Inflammatory macrophage treated with lipopolysaccharide for 4 hours (primary cell): ENCODE measurements around the gene LRP6.
A peak's percentile ranks its signal among the peaks of the same experiment; 100 is the strongest.
"Not testable (repeated sequence)": the region's sequence is repeated elsewhere in the genome, so short reads cannot be mapped to it uniquely, and the experiment has no call there.

Source experiments
- DNase-seq: peaks from one replicate; pipeline ENCODE4 v3.0.0-alpha.2; 2020

The LRP6 gene

DNA sequence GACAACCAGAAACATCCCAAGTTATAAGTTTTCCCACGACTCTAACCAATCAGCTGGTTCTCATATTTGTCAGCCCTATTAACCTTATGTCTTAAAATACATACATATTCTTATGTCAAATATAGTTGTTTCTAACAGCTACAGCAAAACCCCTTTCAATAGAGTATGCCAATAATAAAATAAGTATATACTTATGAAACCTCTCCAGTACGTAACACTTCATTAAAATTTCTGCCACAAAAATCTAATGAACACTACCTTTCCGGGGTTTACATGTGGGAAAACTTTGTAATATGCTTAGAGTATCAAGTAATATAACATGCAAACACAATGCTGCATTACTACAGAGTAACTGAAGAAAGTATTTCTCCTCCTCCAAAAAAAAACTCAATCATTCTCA is 1.8 kb downstream of the LRP6 start:
- DNase-seq, result no peak

DNA sequence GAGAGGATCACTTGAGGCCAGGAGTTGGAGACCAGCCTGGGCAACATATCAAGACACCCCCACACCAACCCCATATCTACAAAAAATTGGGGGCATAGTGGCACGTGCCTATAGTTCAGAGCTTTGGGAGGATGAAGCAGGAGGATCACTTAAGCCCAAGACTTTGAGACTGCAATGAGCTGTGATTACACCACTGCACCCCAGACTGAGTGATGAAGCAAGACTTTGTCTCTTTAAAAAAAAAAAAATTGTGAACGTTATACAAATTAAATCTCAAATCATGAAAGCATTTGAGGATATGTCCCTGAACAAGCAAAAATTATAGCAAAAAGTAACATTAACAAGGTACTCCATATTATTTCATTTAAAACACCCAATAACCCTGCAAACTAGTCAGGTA is 2.9 kb downstream of the LRP6 start:
- DNase-seq, result no peak

DNA sequence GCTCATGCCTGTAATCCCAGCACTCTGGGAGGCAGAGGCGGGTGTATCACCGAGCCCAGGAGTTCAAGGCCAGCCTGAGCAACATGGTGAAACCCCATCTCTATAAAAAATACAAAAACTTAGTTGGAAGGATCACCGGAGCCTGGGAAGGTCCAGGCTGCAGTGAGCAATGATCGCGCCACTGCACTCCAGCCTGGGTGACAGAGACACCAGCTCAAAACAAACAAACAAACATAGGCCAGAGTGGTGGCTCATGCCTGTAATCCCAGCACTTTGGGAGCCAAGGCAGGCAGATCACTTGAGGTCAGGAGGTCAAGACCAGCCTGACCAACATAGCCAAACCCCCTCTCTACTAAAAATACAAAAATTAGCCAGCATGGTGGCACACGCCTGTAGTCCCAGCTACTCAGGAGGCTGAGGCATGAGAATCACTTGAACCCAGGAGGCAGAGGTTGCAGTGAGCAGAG is 10.5 kb downstream of the LRP6 start:
- DNase-seq, result not testable (repeated sequence)

DNA sequence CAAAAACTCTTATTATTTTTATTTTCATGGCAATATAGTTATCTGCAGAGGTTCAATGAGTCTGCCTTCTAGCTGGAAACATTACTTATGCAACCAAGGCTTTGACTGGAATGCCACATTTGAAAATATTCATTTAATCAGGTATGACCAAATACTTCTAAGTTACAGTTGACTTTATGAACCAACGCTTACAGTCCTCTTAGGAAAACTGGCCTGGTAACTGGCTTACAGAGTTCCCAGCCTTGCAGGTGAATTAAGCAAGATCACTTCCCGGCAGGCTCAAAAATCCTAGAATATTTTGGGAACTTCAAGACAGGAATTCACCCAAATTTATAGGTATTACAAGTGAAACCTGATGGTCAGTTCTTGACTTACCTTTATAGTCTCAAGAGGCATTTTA is 12.3 kb downstream of the LRP6 start:
- no peak for DNase-seq

DNA sequence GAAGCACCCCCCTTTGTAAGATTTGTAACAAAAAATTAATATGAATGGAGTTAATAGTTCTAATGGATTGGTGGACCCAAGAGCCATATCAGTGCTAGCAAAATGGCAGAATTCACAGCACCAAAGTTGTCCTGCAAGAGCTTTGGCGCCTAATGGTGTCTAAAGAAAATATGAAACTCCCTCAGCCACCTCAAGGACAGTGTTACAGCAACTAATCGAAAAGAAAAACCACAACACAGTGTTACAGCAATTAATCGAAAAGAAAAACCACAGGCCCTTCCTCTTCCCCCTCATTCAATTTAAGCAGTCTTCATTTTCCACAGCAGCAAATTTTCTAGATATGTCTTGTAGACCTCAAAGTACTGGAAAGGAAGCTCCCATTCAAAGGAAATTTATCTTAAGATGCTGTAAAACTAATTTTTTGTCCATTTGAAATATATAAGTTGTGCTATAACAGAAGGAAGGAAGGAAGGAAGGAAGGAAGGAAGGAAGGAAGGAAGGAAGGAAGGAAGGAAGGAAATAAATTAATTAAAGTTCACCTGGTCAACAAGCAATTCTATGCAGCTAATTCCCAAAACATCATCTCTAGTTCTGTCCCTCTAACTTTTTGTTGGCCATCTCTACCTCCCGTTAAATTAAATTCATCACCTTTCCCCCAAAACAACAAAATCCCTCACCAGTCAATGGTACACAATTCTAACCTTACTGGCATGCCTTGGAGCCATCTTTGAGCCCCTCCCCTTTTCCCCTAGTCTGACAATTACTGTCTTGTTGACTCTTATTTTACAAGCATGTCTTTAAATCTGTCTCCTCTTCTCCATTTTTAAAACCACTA is 17.4 kb downstream of the LRP6 start:
- no peak for DNase-seq

DNA sequence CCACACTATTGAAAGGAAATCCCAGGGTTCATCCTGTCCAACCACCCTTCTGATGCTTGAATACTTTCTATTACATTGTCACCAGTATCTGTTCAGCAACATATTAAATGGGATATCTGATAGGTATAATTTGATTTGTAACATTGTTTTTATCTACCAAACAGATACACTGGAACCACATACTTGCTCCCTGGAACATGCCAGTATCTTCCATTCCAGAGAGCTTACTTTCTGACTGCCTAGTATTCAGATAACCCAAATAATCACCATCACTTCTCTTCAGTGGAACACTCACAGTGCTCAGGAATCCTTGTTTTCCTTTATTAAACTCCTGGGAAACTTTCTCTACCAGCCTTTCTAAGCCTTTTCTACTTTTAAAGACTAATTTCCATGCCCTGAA is 19.3 kb downstream of the LRP6 start:
- no peak for DNase-seq

DNA sequence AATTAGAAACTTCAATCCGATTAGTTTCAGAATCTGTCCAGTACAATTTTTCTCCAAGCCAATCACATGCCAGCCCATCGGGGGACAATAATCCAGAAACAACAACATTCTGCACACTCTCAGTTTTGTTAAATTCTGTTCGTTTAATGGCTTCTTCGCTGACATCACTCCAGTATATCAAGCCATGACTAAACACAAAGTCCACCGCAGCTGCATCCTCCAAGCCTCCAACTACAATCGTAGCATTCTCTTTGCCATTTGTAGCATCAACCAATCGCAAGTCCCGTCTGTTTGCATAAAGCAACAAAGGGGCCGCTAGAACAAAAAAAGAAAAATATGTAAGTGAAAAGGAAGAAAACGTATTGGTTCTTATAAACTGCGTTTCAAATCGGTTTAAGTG is 22.5 kb downstream of the LRP6 start:
- DNase-seq, result no peak

DNA sequence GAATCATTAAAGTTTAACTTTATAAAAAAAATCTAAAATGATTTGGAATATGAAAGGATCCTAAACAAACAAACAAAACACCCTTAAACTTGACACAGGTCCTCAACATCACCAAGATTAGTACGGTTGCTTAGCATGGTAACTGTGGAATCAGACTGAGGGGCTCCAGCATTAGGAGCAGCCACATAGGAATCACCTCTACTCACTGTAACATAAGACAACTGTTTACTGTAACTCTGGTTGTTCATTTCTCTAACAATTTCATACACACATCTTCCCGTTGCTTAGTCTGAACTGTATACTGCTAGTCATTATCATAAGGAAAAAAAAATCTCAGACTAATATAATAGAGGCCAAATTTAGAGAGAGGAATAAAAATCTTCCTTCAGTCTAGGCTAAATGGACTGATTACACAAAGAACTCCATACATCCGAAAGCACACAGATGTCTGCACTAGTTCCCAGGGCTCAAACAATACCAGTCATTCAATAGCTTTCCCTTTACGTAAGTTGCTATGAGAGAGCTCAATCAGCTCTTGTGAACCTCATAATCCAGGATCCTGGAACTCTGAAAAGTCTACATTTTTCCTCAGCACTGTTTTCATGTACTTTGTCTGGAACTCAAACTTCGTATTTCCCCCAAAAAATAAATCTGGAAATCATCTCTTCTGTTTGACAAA is 26.0 kb downstream of the LRP6 start:
- no peak for DNase-seq

DNA sequence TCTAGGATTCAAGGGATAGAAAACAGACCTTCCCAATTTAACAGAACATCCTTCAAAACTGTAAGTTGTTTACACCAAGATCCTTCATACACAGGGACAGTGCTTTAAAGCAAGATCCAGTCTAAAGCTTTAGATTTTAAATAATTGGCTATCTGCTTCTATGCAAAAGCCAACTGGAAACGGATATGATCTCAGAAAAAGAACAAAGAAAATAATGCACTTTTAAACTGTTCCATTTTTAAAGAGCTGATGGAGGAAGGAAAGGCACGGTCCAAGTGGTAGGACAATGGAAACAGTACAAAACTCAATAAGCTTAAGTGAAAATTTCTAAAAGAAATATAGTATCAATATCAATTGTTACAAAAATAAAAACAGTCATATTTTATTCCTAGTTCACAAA is 27.7 kb downstream of the LRP6 start:
- DNase-seq, result no peak

DNA sequence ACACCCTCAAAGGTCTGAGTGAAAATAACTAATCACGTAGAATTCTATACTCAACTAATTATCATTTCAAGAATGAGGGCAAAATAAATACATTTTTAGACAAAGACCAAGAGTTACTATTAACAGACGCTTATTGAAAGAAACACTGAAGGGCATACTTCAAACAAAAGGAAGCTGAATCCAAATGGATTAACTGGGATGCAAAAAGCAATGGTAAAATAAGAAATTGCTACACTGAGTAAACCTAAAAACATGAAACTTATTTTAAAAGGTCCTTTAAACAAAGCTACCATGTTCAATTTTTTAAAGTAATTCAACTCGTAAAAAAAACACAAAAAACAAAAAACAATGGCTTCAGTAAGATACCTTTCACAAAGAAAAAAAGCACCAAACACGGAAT is 28.2 kb downstream of the LRP6 start:
- DNase-seq, result no peak

DNA sequence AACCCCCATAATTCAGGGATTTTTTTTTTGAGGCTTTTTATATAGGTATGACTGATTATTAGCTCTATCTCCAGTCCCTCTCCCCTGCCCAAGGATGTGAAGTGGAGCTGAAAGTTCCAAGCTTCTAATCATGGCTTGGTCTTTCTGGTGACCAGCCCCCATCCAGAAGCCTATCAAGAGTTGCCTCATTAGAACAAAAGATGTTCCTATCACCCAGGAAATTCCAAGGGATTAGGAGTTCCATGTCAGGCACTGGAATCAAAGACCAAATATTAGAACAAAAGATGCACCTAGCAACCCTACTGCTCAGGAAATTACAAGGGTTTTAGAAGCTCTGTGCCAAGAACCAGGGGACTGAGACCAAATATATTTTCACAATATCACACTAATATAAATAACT is 29.9 kb downstream of the LRP6 start:
- no peak for DNase-seq

DNA sequence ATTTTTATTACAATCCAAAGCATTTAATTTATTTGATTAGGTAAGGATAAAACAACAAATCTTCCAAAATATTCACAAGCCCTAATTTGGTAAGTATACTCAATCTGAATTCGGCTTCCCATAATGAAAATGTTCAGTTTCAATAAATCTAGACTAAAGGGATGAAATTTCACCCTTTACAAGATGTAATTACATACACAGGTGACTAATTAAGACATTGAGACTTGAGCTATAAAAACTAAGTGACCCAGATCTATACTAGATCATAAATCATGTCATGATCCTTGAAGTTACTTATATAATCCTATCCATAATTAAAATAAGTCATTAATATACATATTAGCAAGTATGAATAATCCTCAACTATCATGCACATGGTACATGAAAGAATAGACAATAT is 36.6 kb downstream of the LRP6 start:
- DNase-seq, result no peak

DNA sequence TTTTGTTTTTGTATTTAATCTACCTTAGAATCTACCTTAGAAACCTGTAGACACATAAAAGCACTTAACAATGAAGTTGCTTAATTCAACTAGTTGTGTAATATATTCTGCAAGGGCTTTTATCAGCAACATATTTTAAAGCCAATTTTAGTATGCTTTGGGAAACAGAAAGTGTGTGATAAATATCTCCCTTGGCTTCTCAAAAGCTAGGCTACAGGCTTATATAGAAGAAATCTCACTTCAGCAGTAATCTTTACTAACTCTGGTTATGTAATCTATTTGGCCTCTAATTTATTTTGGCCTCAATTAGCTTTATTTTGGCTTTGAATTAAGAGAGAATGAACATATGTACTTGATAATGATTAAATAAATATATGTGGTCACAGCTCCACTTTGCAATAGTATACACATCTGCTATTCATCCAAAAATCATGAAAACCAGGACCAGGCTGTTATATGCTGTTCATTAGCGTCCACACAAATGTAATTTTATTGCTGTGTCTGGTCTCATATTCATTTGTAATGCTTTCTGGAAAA is 37.2 kb downstream of the LRP6 start:
- DNase-seq, result no peak

DNA sequence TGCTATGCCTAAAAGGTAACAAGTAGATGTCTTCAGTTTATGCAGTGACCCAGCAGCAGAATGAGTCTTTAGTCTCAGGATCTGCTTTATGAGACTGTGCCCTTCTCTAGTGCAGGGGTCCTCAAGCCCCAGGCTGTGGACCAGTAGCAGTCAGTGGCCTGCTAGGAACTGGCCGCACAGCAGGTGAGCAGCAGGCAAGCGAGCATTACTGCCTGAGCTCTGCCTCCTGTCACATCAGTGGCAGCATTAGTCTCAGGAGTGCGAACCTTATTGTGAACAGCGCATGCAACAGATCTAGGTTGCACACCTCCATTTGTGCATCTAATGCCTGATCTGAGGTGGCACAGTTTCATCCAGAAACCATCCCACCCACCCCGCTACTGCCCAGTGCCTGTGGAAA is 38.4 kb downstream of the LRP6 start:
- DNase-seq, result no peak

DNA sequence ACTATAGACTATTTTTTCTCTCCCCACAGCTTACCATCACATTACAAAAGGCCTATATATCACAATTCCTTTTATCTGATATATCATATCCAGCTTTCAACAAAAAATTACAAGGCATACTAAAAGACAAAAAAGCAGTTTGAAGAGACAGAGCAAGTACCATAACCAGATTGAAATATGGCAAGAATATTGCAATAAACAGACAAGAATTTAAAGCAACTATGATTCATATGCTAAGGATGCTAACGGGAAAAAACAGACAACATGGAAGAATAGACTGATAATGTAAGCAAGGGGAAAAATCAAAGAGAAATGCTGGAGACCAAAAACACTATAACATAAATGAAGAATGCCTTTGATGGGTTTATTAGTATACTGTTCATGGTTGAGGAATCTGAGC is 40.7 kb downstream of the LRP6 start:
- DNase-seq, result no peak

DNA sequence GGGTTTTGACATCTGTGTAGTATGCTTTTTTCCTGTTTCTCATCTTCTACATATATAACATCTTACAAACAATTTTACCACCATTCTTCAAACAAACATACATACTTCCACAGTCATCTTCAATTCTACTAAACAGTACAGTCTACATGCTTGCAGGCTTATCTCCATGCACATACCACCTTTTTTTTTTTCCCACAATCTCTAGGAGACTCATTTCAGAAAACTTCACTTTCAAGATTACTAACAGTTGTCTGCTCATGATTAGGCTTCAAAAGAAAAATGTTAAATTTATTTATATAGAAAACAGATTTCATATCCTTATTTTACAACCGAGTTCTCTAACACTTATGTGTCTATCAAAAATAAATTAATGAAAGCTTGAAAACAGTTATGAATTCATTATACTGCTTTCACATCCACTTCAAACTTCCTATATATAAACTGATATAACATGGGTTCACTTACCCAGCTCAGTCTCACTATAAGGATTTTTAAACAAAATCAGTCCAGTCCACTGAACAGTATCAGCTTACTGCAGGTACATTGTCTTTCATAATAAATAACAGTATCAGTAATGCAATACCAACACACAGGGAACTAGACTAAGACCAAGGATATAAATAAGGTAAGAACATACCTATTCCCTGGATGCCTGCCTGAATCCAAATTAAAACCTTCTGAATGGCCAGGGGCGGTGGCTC is 42.5 kb downstream of the LRP6 start:
- DNase-seq, result no peak

DNA sequence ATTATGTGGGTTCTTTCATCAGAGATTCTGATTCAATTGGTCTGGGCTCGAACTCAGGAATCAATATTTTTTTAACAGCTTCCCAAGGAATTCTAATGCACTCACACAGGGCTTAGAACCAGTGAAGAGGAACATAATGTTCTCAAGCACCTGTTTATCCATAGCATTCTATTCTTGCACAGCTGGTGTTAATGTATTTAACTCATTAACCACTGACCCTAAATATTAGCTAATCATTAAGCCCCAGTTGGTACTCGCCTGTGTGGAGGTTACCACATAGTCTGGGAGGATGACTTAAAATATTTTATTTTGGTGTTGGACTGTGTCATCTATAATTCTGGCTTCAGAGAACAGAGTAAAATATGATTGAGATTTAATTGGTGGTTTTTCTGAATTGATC is 45.3 kb downstream of the LRP6 start:
- DNase-seq, result no peak

DNA sequence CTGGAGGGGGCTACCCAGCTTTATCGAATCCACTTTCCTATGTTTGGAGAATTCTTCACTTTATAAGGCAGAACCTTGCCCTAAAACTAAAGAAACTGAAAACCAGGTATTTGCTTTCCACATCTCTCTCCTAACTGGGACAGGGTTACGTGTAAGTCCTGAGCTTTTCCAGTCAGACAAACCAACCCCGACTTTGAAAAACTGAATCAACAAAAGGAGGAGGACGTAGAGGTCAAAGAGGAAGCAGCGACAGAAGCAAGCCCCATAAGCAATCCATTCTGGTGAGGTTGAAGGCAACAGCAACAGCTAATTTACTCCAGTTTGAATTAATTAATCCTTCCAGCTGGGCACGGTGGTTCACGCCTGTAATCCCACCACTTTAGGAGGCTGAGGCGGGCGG is 47.2 kb downstream of the LRP6 start:
- no peak for DNase-seq

DNA sequence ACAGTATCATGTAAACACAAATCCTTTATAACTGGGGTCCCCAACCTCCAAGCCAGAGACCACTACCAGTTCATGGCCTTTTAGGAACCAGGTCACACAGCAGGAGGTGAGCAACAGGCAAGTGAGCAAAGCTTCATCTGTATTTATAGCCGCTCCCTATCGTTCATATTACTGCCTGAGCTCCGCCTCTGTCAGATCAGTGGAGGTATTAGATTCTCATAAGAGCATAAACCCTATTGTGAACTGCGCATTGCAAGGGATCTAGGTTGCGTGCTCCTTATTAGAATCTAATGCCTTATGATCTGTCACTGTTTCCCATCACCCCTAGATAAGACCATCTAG is 49.9 kb downstream of the LRP6 start:
- DNase-seq, result no peak

DNA sequence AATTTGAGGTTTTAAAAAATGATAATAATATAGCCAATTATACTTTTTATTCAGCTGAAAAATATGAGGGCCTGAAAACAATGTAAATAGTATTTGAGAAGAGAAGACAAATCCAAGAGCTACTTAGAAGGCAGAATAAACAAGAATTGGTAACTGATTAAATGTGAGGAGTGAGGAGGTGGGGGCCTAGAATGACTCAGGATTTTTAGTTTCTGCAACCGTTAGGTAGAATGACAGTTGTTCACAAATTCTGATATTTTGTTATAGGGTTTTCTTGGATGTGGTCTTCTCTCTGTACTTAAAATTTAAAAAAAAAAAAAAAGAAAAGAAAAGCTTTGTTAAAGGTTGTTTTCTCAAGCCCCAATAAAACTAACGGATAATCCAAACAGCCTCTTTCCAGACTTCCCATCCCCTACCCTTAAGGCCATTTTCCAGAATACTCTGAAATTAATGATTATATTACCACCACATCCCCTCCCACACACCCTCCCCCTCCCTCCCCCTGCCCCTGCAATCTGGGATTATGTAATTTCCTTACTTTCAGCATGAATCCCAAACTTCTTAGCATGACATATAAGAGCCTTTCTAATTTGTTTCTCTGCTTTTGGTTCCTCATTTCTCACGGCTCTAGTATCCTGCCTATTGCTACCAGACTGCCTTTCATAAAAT is 50.4 kb downstream of the LRP6 start:
- DNase-seq, result peak; percentile 73

DNA sequence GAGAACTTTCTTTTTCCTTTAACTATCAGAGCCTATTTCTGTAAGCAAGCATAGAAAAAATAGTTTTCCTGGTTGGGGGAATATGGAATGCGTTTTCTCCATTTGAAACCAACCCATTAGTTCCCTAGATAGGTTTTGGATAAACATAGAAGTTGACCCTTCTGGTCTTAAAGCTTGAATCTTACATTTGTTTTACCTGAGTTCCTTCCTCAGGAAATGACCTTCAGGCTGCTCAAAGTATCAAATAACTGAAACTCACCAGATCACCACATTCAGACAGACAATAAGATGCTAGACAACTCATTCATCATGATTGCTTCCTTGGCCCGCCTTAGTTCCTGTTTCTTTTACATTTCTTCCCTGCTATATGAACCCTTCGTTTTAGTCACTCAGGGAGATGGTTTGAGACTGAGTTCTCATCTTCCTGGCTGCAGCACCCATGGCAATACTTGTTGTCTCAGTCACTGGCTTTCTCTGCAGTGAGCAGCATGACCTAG is 52.2 kb downstream of the LRP6 start:
- peak; percentile 37 for DNase-seq

DNA sequence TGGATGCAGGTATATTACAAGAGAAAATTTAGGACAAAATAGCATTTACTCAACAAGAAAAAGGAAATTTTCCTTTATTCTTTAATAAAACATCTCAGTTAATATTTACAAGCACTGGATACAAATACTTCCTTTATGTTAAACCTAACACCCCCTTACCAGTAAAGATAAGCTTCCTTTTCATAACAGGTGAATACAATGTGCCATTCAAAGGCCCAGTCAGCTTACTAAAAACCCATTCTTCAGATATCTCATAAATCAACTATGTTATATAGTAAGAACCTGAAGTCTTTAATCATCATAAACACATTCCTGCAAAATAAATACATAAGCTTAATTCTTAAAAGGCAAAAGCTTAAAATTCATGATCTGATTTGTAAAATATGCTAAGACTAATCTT is 52.6 kb downstream of the LRP6 start:
- DNase-seq, result no peak

DNA sequence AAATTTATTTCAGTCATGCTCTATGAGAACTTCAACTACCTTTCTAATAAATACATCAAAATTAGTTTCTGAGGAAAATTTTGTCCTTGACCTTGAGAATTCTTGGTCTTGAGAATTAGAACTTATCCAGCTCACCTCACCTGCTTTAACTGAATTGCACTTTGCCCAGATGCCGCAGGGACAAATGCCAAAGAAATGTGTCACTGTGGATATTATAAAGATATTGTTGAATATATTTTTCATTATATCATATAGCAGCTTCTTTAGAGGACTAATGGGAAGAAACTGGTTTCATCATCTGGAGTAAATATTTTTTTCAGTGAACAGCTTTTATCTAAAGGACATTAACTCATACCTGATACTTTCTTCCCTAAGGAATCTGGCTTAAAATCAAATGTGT is 54.1 kb downstream of the LRP6 start:
- no peak for DNase-seq
